HL-60/S4 (cell line): ENCODE data around the gene ERVFRD-1.
"Not testable (repeated sequence)": the region's sequence is repeated elsewhere in the genome, so short reads cannot be mapped to it uniquely, and the experiment has no call there.

ENCODE experiments used
- in situ Hi-C: fragments of 300-500 bp; cut with MboI; formaldehyde crosslinking; loops from 2 replicates; pipeline ENCODE4 v1.14.3; 2022; ENCODE audit warnings: low sequenced_read_pairs

Gene ERVFRD-1

GRCh38 chr6:11092668-11093375 lies 18.7 kb downstream of the ERVFRD-1 start:
- in situ Hi-C loops, result no loop called here

GRCh38 chr6:11091141-11091540 lies 20.4 kb downstream of the ERVFRD-1 start:
- in situ Hi-C loops, result not testable (repeated sequence)

DNA sequence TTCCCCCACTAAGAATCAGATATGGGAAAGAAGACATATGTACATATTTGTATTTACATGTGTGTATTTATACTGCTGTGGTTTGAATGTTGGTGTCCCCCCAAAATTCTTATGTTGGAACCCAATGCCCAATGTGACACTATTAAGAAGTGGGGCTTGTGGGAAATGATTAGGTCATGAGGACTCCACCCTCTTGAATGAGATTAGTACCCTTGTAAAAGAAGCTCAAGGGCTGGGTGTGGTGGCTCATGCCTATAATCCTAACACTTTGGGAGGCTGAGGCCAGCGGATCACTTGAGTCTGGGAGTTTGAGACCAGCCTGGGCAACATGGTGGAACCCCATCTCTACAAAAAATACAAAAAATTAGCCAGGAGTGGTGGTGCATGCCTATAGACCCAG lies 21.8 kb downstream of the ERVFRD-1 start:
- in situ Hi-C loops, result no loop called here

DNA sequence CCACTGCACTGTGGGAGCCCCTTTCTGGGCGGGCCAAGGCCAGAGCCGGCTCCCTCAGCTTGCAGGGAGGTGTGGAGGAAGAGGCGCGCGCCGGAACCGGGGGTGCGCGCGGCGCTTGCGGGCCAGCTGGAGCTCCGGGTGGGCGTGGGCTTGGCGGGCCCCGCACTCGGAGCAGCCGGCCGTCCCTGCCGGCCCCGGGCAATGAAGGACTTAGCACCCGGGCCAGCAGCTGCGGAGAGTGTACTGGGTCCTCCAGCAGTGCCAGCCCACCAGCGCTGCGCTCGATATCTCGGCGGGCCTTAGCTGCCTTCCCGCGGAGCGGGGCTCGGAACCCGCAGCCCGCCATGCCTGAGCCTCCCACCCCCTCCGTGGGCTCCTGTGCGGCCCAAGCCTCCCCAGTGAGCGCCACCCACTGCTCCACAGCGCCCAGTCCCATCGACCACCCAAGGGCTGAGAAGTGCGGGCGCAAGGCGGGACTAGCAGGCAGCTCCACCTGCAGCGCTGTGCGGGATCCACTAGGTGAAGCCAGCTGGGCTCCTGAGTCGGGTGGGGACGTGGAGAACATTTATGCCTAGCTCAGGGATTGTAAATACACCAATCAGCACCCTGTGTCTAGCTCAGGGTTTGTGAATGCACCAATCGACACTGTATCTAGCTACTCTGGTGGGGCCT lies 24.2 kb downstream of the ERVFRD-1 start:
- in situ Hi-C loops, result not testable (repeated sequence)

DNA sequence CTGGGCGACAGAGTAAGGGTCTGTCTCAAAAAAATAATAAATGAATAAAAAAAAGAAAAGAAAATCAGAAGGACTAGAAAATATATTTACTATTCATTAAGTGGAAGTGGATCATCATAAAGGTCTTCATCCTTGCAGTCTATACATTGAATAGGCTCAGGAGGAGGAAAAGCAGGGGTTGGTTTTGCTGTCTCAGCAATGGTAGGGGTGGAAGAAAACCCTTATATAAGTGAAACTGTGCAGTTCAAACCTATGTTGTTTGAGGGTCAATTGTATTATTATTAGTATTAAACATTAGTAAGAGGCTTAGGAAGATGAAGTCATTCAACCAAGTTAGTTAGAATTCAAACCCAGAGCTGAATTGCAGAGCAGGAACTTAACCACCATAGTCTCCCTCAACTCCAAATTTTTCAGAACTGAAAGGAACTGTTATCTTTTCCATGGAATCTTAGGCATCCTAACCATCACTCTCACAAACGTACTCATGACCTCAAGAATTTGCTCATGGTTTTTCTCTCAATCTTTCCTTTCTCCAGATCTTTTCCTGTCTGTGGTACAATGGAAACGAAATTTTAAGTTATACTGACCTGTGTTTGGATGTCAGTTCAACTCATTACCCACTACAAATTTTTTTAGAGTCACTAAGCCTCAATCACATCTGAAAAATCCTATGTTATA lies 25.6 kb downstream of the ERVFRD-1 start:
- in situ Hi-C loops, result no loop called here

DNA sequence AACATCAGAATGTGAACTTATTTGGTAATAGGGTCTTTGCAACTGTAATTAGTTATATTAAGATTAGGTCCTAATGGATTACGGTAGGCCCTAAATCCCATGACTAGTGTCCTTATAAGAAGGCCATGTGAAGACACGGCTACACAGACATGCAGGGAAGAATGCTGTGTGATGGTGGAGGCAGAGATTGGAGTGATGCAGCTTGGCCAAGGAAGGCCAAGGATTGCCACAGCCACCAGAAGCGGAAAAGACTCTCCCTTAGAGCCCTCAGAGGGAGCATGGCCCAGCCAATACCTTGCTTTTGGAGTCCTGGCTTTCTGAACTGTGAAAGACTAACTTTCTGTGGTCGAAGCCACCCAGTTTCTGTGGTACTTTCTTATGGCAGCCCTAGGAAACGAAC lies 27.6 kb downstream of the ERVFRD-1 start:
- in situ Hi-C loops, result no loop called here

- in situ Hi-C loops, result no loop called here
Measured at GRCh38 chr6:11083491-11083890, 28.0 kb downstream of the ERVFRD-1 start.

DNA sequence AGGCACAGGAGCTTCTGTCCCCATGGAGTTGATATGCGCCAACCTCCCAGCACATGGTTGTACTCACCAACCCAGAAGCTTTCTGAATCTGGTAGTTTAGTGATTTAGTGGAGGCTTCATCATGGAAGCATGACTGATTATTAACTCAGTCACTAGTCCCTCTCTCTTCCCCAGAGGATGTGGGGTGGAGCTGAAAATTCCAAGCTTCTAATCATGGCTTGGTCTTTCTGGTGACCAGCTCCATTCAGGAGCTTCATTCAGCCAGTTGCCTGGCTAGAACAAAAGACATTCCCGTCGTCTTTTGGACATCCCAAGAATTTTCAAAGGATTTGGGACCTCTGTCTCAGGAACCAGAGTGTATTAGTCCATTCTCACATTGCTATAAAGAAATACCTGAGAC lies 31.2 kb downstream of the ERVFRD-1 start:
- in situ Hi-C loops, result no loop called here

GRCh38 chr6:11078266-11078665 lies 33.3 kb downstream of the ERVFRD-1 start:
- in situ Hi-C loops, result loop anchor here (10.0 kb wide), 1 partner anchor 593 kb away; no protein-coding TSS in a partner anchor

DNA sequence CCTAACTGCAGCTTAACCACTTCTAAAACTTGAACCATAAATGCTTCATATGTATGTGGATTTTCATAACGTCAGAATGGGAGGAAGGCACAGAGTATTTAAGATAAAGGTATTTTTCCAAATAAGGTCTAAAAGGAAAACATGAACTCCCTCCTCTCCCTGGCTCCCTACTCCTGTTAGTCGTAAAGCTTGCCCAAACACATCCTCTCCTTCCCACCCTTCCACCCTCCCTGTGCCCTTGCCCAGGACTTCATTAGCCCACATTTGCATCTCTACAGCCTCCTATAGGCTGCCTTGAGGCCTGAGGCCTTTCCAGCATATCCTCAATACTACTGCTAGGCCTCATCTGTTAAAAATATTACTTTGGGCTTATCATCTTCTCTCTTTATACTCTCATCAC lies 35.0 kb downstream of the ERVFRD-1 start:
- in situ Hi-C loops, result loop anchor here (10.0 kb wide), 1 partner anchor 592 kb away; no protein-coding TSS in a partner anchor

DNA sequence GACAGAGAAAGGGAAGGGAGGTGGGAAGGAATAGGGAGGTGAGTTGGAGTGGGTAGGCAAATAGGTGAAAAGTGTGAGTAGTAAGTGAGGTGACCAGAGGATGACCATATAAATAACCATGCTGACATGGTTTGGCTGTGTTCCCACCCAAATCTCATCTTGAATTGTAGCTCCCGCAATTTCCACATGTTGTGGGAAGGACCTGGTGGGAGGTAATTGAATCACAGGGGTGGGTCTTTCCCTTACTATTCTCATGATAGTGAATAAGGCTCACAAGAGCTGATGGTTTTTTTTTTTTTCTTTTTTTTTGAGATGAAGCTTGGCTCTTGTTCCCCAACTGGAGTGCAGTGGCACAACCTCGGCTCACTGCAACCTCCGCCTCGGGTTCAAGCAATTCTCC lies 39.4 kb downstream of the ERVFRD-1 start:
- in situ Hi-C loops, result loop anchor here (10.0 kb wide), 1 partner anchor 587 kb away; no protein-coding TSS in a partner anchor

DNA sequence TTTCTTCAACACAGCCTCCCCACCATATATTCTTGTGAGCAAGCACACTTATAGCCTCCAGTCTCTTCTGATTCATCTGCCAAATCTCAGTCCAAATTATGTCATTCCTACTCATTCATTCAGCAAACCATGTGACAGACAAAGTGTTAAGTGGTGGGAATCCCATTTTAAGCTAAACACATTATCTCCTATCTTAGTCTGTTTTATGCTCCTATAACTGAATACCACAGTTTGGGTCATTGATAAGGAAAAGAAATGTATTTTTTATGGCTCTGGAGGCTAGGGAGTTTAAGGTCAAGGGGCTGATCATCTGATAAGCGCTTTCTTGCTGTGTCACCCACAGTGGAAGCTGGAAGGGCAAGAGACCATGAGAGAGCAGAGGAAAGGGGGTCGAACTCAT lies 41.8 kb downstream of the ERVFRD-1 start:
- in situ Hi-C loops, result loop anchor here (10.0 kb wide), 1 partner anchor 585 kb away; no protein-coding TSS in a partner anchor

- in situ Hi-C loops, result no loop called here
Measured at GRCh38 chr6:11067348-11067747, 44.2 kb downstream of the ERVFRD-1 start.

DNA sequence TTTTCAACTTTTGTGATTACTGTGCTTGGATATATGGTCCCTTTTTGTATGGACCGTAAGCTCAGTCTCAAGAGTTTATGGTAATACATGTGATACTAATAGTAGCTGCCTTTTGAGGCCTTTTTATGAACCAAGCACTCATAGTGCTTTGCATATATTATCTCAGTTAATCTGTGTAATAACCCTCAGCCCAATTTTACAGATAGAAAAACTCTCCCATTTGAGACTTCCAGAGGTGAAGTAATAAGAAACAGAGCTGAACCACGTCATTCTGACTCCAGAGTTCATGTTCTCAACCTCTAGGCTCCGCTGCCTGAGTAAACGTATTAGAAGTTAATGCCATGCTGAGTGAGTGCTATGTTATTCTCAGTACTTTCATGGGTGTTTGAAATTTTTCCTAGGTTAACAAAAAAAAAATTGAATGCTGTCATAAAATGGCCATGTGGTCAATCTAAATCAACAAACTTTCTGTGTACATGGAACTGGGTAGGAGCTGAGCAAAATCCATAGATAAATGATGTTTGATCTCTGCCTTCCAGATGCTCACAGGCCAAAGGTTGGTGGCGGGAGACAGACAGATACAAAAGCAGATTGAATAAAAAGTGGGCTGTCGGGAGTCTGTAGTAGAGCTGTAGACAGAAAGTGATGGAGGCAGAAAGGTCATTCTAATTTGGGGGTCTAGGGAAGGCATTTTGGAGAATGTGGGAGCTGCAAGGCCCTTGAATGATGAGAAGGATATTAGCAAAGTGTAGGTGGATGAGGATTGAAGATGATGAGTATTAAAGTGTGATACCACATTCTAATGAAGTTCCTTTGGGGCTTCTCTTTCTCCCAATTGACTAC lies 44.8 kb downstream of the ERVFRD-1 start:
- in situ Hi-C loops, result no loop called here

DNA sequence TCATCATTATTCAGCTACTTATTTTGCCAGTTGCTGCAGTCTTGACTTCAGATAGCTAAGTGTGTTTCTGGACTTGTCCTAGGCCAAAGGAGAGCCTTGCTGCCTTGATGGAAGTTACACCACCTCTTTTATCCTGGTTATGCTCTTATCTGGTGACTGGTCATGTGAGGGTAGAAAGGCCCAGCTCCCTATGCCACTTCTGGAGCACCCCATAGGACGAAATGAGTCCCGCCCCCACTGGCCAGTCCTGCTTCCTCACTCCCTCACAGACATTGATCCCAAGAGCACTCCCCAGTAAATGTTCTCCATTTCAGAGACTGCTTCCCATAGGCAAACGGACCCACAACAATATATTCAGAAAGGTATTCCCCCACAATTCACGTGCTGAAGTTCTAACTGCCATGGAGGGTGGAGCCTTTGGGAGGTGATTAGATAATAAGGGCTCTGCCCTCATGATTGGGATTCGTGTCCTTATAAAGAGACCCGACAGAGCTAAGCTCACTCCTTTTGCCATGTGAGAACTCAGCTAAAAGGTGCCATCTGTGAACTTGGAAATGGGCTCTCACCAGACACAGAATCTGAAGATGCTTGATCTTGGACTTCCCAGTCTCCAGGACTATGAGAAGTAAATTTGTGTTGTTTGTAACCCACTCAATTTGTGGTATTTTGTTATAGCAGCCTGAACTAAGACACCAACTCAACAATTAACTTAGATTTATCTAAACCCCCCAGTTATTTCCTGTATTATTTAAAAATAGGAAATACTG lies 45.9 kb downstream of the ERVFRD-1 start:
- in situ Hi-C loops, result no loop called here

DNA sequence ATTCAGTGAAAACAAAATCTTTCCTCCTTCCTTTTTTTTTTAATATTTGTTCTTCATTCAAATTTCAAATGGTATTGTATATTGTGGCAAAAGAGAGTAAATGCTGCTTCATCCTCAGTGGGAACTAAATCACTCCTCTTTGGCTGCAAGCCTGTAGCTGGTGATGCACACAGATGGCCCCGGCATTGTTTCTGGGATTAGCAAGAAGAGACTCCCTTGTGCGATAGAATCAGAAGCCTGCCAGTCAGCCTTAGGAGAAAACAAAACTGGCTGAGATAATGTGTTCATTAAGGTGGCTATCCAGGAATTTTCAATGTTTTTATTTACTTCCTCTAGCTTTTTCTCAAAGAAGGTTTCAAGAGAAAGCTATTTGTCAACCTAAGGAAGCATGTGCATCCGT lies 46.7 kb downstream of the ERVFRD-1 start:
- in situ Hi-C loops, result no loop called here

DNA sequence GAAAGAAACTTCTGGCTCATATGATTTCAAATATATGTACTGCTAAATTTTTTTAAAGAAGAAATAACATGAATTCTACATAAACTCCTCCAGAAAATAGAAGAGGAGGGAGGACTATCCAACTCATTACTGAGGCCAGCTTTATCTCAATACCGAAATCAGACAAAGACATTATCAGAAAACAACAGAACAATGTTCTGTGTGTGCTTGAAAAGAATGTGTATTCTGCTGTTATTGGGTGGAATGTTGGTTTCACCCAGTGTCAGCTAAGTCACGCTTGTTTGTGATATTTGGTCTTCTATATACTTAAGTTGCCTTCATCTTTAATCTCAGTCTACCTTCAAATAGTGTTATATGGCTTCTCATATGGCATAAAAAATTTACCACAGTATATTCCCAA lies 48.8 kb downstream of the ERVFRD-1 start:
- in situ Hi-C loops, result no loop called here

DNA sequence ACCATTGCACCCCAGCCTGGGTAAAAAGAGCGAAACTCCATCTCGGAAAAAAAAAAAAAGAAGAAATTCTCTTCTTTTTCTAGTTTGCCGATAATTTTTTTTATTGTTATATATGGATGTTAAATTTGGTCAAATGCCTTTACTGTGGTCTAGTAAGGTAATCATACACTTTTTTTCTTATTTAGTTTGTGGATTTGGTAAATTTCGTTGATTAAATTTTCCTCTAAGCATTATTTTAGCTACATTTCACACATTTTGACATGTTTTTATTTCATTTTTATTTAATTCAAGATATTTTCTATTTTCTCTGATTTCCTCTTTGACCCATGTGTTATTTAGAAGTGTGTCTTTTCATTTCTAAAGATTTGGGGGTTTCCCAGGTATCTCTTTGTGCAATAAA lies 49.4 kb downstream of the ERVFRD-1 start:
- in situ Hi-C loops, result no loop called here

GRCh38 chr6:11058406-11058805 lies 53.1 kb downstream of the ERVFRD-1 start:
- in situ Hi-C loops, result no loop called here

- in situ Hi-C loops, result no loop called here
Measured at GRCh38 chr6:11056871-11057270, 54.7 kb downstream of the ERVFRD-1 start.
